Measurements from ENCODE around the gene EXOC3.
"Not testable (repeated sequence)": the region's sequence is repeated elsewhere in the genome, so short reads cannot be mapped to it uniquely, and the experiment has no call there.

EXOC3 gene

DNA sequence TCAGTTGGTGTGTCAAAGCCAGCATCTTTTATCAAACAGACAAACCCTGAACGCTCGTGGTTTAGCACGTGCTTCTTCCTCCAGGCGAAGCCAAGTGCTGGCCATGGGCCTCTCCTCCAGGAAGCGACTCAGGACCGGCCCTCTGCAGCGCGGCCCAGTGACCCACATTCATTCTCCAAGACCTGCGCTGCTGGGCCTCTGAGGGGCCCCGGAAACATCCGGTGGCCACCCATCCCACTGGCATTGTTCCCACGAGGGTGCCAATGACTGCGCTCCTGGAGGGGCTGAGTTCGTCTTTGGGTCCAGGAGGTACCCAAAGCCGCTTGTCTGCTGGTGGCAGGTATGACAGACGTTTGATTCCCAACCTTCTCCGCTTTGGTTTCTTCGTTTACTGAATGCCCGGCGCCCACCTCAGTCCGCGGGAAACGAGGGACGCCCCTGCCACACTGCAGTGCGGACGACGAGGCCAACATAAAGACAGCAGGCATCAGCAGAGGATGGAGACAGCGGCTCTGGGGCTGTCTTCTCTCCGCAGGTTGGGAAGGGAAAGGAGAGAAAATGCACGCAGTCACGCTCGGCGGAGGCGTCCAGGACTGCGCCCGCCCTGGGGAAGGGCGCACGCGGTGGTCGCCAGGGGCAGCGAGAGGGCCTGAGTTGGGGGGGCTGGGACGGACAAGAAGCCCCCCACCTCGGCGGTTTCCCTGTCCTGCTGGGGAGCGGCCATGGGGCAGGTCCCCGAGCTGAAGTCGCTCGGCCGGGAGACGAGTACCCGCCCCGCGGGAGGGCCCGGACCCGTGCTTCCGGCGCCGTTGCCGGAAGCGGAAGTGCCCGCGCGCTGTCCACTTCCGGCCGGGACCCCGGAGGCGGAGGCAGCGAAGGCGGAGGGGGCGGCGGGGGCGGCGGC, at the start of gene EXOC3:
EXOC3 (plus strand) TSS at position 842 of the 904 bp plus-strand sequence. CDS start 3,030 bp downstream, outside the sequence.
- H3K27ac ChIP-seq: peak within 1 kb of the TSS; percentile 83
- TF ChIP-seq, protein P1, sequence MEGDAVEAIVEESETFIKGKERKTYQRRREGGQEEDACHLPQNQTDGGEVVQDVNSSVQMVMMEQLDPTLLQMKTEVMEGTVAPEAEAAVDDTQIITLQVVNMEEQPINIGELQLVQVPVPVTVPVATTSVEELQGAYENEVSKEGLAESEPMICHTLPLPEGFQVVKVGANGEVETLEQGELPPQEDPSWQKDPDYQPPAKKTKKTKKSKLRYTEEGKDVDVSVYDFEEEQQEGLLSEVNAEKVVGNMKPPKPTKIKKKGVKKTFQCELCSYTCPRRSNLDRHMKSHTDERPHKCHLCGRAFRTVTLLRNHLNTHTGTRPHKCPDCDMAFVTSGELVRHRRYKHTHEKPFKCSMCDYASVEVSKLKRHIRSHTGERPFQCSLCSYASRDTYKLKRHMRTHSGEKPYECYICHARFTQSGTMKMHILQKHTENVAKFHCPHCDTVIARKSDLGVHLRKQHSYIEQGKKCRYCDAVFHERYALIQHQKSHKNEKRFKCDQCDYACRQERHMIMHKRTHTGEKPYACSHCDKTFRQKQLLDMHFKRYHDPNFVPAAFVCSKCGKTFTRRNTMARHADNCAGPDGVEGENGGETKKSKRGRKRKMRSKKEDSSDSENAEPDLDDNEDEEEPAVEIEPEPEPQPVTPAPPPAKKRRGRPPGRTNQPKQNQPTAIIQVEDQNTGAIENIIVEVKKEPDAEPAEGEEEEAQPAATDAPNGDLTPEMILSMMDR (conservative IDR thresholded peaks at IDR 0.05): no peak

DNA sequence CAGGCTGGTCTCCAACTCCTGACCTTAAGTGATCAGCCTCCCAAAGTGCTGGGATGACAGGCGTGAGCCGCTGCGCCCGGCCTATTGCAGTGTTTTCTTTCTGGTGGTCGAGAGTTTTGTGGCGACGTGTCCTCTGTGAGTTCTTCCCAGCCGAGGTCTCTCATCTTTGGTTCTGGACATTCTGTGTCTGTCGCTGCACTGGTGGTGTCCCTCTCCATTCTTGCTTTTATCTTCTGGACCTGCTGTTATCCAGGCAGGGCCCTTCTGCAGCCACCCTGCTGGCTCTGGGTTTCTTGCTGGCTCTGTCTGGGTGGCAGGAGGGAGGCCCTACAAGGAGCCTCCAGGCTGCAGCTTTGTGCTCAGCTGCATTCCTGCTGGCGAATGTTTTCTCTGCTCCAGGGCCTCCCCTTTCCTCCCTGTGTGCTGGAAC, 49.1 kb upstream of the EXOC3 start:
- TF ChIP-seq, protein P1 (conservative IDR thresholded peaks at IDR 0.05): no peak
- no peak overlapping the region for H3K27ac ChIP-seq

DNA sequence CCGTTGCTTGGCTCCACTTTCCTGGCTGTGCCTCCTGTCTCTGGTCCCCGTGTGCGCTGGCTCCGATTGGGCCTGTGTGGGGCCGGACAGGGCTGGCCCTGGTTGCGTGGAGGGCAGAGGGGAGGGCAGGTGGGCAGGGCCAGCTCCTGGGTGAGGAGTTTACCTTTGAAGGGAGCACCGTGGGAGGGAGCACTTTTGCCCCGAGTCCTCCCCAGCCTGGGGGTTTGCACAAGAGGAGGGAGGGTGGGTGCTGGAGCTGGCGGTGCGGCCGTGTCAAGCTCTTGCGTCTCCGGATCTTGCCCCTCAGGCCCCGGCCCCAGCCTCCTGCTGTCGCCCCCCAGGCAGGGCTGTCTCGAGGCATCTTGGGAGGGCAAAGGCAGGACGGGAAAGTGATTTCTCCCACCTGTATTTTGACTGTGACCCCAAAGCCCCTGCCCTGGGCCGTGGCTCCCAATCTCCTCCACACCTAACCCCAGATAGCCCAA, 48.3 kb upstream of the EXOC3 start:
- TF ChIP-seq, protein P1 (conservative IDR thresholded peaks at IDR 0.05): no peak

DNA sequence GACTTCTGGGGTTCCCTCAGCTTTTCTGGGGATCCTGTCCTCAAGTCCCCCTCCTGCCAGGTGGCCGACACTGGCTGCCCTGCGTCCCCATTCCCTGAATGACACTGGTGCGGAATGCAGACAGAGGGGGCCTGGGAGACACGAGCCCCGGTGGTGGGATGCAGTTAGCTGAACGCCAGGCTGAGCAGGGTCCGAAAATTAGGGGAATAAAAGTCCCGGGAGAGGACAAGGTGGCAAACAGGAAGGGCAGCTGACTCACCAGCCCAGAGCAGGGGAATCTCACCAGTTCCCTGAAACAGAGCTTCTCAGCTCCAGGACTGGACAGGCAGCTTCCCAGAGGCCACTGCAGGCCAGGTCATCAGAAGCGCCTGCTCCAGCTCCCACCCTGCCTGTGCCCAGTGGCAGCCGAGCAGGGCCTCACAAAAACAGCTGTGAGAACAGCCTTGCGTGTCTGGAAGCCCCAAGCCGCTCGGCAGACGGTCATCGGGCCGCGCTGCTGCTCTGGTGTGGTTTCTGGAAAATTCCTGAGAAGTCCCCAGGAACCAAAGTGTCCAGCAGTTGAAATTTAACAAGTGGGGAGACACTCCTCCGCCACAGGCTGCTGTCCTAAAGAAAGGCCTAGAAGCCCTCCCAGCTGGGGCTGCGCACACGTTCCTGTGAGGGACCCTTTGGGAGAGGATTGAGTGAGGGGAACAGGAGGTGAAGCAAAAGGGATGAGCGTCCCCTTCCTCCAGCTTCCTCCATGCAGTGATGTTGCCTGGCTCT, 47.6 kb upstream of the EXOC3 start:
- TF ChIP-seq, protein P1 (conservative IDR thresholded peaks at IDR 0.05): no peak
- H3K27ac ChIP-seq: no peak overlapping the region

More for the DNA sequence above, 48.3 kb upstream of the EXOC3 start:
- no peak overlapping the region for H3K27ac ChIP-seq

DNA sequence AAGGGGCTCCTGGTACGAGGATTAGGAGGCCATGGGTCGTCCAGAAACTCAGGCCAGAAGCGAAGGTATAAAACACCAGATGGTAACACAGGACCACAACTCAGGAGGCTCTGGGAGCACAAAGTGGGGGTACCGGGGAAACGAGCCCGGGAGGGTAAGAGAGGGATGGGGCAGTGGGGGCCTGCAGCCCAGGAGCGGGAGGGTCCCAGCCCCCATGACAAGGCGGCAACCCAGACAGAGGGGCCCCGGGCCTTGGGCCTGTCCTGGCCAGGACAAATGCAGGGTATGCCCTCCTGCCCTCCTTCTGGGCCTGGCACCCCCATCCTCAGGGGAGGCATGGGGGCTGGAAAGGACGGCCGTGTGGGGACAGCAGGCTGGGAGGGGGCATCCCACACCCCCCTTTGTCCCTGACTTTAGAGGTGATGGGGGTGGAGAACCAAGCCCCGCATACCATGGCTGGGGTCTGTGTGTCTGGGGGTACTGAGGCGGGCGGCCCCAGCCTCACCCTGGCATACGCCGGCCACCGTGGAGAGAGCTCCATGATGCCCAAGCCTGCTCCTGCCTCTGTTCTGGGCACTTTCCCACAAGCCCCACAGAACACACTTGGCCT, 47.0 kb upstream of the EXOC3 start:
- TF ChIP-seq, protein P1 (conservative IDR thresholded peaks at IDR 0.05): no peak
- H3K27ac ChIP-seq: no peak overlapping the region

DNA sequence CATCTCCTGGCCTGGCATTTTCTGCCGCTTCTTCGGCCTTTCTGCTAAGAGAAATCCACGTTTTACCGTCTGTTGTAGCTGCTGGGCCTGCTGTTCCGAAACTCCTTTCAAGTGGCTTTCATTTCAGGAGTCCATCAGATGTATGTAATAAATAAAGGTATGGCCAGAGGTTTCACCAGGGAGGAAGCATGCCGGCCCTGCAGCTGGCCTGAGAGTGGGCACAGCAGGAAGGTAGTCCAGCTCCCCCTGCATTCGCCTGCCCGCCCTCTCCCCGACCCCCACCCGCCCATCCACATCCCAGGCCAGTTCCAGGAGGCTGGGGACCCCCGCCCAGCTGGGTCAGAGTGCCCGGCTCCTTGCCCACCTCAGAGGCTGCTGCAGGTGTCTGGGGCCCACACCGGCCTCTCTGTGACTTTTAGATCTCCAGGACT, 46.4 kb upstream of the EXOC3 start:
- H3K27ac ChIP-seq: no peak overlapping the region
- TF ChIP-seq, protein P1 (conservative IDR thresholded peaks at IDR 0.05): no peak

DNA sequence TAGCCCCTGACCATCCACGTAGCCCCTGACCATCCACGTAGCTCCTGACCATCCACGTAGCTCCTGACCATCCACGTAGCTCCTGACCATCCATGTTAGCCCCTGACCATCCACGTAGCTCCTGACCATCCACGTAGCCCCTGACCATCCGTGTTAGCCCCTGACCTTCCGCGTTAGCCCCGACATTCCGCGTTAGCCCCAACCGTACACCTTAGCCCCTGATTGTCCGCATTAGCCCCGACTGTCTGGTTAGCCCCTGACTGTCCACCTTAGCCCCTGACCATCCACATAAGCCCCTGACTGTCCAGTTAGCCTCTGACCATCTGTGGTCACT, 44.9 kb upstream of the EXOC3 start:
- H3K27ac ChIP-seq: not testable (repeated sequence)

Measured in VCaP (cell line).